Activated T-helper 1 cell treated with anti-CD3 and anti-CD28 coated beads, Interleukin-12 subunit alpha, Interleukin-12 subunit beta, Interleukin-2, Interleukin-4 antibody, amounts not matched to agents 30 ng/mL and 10 ng/mL and 1 ng/mL, durations not matched to agents 14 hours and 24 hours and 36 hours (primary cell): ENCODE data around the gene JAML. TPM values are rescaled to one million over a fixed set of nuclear protein-coding genes. Genes with fewer than 3 reads are reported as not detected.
A peak's percentile ranks its signal among the peaks of the same experiment; 100 is the strongest.
"Not testable (repeated sequence)": the region's sequence is repeated elsewhere in the genome, so short reads cannot be mapped to it uniquely, and the experiment has no call there.

Experiments
- DNase-seq: peaks from one replicate; pipeline ENCODE4 v3.0.0; 2021; ENCODE audit warnings: low spot score
- H3K27ac Mint-ChIP-seq: one replicate; pipeline ENCODE4 v1.8.0; 2021; ENCODE audit warnings: mild to moderate bottlenecking, mixed read lengths
- H3K27me3 Mint-ChIP-seq: one replicate; pipeline ENCODE4 v1.8.0; 2022; ENCODE audit warnings: mild to moderate bottlenecking, moderate library complexity, mixed read lengths; ENCODE audit not compliant: insufficient read depth
- H3K36me3 Mint-ChIP-seq: one replicate; pipeline ENCODE4 v1.8.0; 2021; ENCODE audit warnings: low read depth, mixed read lengths
- H3K4me1 Mint-ChIP-seq: one replicate; pipeline ENCODE4 v1.8.0; 2021; ENCODE audit warnings: low read depth, mixed read lengths
- H3K4me3 Mint-ChIP-seq: one replicate; pipeline ENCODE4 v1.8.0; 2021; ENCODE audit warnings: mild to moderate bottlenecking, moderate library complexity, mixed read lengths
- H3K9me3 Mint-ChIP-seq: one replicate; pipeline ENCODE4 v1.8.0; 2021; ENCODE audit warnings: mixed read lengths
- intact Hi-C: fragments of 100-400 bp; cut with micrococcal nuclease; formaldehyde crosslinking; loops from one replicate; pipeline ENCODE4 v1.15.1; 2024
- total RNA-seq: library from RNA; stranded (reverse); gene quantifications from 2 replicates; pipeline ENCODE4 v1.2.3, GENCODE V29; 2022

The JAML gene
- total RNA-seq, 1 donor from 2014 or later: 264 TPM

DNA sequence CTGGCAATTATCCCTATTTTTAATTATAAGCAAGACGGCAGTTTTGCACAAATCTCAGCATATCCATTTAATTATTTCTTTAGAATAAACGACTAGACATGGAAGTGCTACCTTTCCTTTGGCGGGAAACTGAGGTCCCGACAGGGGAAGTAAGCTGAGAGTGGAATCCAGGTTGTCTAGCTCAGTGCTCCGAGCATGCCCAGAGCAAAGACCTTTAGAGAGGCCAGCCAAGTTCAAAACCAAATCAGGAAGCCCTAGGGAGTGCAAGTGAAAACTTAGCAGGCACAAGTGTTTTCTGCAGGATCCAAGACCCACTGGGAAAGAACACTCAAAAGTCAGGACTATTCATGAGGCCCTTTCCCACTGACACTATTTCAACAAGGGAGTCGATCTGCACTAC, 25.7 kb downstream of the JAML start:
- H3K4me3 Mint-ChIP-seq: peak overlapping the region; percentile 21
- H3K27ac Mint-ChIP-seq: peak overlapping the region; percentile 81
- intact Hi-C loops: no loop called here
- peaks cover 13% of the 10 kb centered on the region for H3K4me1 Mint-ChIP-seq
- DNase-seq: no peak
- H3K9me3 Mint-ChIP-seq: no peaks in the 10 kb centered on the region
- no peaks in the 10 kb centered on the region for H3K27me3 Mint-ChIP-seq
- H3K36me3 Mint-ChIP-seq: peaks cover 38% of the 10 kb centered on the region

DNA sequence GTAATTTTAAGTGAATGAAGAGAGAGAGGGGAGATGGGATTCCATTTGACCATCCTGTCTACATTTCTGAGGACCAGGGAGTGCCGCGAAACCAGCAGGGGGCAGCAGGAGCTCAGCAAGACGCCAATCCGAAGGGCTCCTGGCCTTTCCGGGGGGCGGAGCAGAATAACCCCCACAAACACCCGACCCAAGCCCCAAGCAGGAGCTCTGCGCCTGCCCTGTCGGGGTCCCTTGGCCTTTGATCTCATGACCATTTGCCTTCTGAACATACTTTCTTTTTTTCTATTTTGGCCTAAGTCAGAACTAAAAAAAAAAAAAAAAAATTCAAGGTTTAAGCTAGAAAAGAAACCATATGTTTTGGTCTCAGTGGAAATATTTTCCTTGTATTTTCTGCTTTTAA, 26.4 kb downstream of the JAML start:
- intact Hi-C loops: loop anchor here (1.0 kb wide), 4 partner anchors 53 to 290 kb away; no protein-coding TSS in a partner anchor
- Mint-ChIP-seq H3K36me3 (peaks cover 45% of the 10 kb centered on the region), H3K9me3 (no peaks in the 10 kb centered on the region), H3K27me3 (no peaks in the 10 kb centered on the region), H3K27ac (peak overlapping the region; percentile 81), H3K4me1 (peaks cover 13% of the 10 kb centered on the region), H3K4me3 (peak overlapping the region; percentile 21)
- peak; percentile 67 for DNase-seq

DNA sequence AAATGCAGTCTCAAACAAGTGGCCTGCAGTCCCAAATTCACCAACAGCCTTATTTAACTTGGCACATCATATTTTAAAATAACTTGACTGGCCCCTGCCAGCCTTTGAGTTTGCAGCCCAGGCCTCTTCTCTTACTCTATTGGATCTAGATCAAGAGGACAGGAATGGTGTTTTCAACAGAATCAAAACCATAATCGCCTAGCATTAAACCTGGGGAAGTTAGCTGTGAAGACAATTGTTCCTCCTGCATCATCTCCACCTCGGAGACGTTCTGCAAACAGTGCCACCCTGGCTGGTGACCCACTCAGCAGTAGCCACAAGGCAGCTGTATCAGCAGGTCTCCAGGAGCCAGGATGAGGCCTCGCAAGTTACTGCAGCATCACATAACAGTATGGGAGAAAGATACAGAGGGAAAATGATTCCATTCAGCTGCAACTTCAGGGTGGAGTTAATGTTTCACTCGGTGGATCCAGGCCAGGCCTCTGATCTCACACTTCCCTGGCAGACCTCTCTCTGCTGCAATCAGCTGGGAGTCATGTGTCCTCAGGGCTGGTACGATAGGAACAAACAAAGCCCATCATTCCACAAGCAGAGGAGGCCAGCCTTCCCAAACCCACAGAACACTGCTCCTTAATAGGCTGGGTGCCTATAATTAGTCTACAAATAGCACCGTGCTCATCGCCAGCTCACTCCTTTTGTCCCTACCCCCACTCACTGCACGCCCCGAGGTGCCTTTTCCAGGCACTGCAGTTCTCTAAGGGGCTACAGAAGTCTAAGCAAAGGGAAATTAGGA, 29.8 kb downstream of the JAML start:
- no peak overlapping the region for H3K27ac Mint-ChIP-seq

DNA sequence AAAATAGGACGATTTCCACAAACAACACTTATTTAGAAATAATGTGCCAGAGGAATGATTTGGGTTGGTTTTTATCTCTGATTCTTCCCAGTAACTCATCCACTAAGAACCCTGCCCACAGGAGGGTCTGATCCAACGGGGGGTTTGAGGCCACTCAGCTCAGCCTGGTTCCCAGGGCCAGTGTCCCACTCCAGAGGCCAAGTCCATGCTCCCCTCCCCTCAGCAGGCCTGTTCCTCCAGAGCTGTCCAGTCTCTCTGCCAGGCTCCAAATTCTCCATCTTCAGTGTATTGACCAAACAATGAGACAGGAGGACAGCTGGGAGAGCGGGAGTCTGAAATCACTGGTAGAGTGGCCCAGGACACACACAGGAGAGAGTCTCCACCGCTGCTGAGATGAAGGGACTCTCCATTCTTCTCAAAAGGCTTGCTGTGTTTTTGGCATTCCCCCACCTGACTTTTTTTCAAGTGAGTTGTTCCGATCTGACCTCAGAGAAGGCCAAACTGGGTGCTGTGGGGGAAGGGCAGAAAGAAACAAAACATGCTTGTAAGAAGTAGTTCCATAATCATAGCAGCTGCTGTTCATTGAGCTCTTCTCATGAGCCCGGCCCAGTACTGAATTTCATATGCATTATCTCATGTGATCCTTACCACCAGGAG, 30.8 kb downstream of the JAML start:
- no peak overlapping the region for H3K4me3 Mint-ChIP-seq
- peaks cover 59% of the 10 kb centered on the region for H3K36me3 Mint-ChIP-seq
- H3K4me1 Mint-ChIP-seq: peaks cover 11% of the 10 kb centered on the region
- no peak overlapping the region for H3K27ac Mint-ChIP-seq
- H3K9me3 Mint-ChIP-seq: peaks cover 10% of the 10 kb centered on the region
- intact Hi-C loops: no loop called here
- H3K27me3 Mint-ChIP-seq: peaks cover 8% of the 10 kb centered on the region
- no peak for DNase-seq

More for the DNA sequence above, 29.8 kb downstream of the JAML start:
- no peak for DNase-seq
- Mint-ChIP-seq H3K36me3 (peaks cover 66% of the 10 kb centered on the region), H3K4me1 (peaks cover 13% of the 10 kb centered on the region), H3K27me3 (peaks cover under 1% of the 10 kb centered on the region), H3K9me3 (peaks cover 10% of the 10 kb centered on the region), H3K4me3 (no peak overlapping the region)
- intact Hi-C loops: no loop called here

DNA sequence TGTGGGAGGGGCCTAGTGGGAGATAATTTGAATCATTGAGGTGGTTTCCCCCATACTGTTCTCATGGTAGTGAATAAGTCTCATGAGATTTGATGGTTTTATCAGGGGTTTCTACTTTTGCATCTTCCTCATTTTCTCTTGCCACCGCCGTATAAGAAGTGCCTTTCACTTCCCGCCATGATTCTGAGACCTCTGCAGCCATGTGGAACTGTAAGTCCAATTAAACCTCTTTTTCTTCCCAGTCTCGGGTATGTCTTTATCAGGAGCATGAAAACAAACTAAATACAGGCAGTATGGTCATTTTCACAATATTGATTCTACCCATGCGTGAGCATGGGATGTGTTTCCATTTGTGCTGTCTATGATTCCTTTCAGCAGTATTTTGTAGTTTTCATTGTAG, 32.0 kb downstream of the JAML start:
- H3K4me1 Mint-ChIP-seq, H3K9me3 Mint-ChIP-seq, intact Hi-C loops, DNase-seq, H3K4me3 Mint-ChIP-seq, H3K27ac Mint-ChIP-seq: not testable (repeated sequence)
- peaks cover 48% of the 10 kb centered on the region for H3K36me3 Mint-ChIP-seq
- H3K27me3 Mint-ChIP-seq: peaks cover 12% of the 10 kb centered on the region

DNA sequence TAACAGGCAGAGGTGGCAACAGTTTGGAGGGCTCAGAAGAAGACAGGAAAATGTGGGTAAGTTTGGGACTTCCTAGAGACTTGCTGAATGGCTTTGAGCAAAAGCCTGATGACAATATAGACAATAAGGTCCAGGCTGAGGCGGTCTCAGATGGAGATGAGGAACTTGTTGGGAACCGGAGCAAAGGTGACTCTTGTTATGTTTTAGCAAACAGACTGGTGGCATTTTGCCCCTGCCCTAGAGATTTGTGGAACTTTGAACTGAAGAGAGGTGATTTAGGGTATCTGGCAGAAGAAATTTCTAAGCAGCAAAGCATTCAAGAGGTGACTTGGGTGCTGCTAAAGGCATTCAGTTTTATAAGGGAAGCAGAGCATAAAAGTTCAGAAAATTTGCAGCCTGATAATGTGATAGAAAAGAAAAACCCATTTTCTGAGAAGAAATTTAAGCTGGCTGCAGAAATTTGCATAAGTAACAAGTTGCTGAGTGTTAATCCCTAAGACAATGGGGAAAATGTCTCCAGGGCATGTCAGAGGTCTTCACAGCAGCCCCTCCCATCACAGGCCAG, 33.8 kb downstream of the JAML start:
- intact Hi-C loops, H3K4me1 Mint-ChIP-seq, DNase-seq, H3K4me3 Mint-ChIP-seq, H3K9me3 Mint-ChIP-seq: not testable (repeated sequence)
- Mint-ChIP-seq H3K27ac (peak overlapping the region; percentile 44), H3K27me3 (peaks cover 18% of the 10 kb centered on the region), H3K36me3 (peaks cover 34% of the 10 kb centered on the region)

DNA sequence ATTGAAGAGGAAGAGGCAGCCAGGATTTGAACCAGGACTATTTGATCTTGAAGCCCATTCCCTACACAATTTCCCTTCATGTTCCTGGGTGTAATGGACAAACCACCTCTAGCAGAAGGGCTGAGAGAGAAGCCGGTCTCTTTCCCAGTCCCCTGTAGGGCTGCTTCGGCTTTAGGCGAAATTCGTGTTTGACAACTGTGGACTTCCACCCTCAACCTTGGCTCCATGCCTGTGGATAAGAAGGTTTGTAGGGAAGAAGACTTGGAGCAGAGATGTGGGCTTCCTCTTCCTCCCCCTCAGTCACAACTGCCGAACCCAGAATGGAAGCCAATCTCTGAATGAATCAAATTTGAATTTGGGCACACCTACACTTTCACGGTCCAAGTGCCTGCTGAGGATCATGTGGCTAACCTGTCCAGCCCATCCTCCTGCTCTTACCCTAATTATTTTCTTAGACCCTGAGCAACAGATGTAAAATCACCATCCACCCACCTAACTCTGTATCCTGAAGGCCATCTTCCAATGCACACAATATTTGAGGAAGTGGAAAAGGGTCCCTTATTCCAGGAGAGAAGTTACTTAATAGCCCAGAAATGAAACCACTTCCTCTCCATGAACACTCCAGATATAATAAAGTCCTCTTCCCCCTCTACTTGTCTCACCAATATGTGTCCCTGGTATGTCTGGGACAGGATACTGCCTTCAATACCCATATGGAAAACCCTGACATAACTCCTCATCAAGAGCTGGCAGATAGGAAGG, 38.3 kb downstream of the JAML start:
- intact Hi-C loops: no loop called here
- Mint-ChIP-seq H3K9me3 (peaks cover 4% of the 10 kb centered on the region), H3K27ac (no peak overlapping the region), H3K27me3 (peaks cover 28% of the 10 kb centered on the region), H3K4me1 (peaks cover 5% of the 10 kb centered on the region), H3K36me3 (peaks cover 6% of the 10 kb centered on the region), H3K4me3 (no peak overlapping the region)
- DNase-seq: no peak

DNA sequence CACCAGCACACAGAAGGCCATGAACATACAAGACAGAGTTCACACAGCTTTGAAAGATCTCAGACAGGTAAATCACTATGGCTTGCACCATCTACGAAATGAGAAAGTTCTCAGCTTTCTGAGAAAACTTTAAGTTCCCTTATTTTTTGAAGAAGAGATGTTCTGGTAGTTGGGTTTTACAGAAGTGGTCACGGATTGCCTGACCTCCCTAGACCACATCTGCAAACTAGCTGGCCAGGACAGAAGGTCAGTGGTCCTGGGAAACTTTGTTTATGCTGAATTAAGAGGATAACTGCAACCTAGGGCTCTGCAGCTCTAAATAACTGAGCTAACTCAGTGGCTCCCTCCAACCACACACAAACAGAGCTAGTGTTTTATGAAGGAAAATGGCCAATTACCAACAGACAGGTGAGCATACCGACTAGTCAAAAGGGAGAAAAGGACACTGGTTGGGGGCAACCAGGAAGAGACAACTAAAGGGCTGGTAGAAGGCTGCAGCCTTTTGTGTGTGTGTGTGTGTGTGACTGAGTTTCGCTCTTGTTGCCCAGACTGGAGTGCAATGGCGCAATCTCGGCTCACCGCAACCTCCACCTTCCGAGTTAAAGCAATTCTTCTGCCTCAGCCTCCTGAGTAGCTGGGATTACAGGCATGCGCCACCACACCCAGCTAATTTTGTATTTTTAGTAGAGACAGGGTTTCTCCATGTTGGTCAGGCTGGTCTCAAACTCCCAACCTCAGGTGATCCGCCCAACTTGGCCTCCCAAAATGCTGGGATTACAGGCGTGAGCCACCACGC, 39.8 kb downstream of the JAML start:
- H3K36me3 Mint-ChIP-seq: no peaks in the 10 kb centered on the region
- DNase-seq: no peak
- no peaks in the 10 kb centered on the region for H3K9me3 Mint-ChIP-seq
- no peak overlapping the region for H3K27ac Mint-ChIP-seq
- intact Hi-C loops: no loop called here
- H3K27me3 Mint-ChIP-seq: peaks cover 30% of the 10 kb centered on the region
- H3K4me3 Mint-ChIP-seq: no peak overlapping the region
- peaks cover 5% of the 10 kb centered on the region for H3K4me1 Mint-ChIP-seq

DNA sequence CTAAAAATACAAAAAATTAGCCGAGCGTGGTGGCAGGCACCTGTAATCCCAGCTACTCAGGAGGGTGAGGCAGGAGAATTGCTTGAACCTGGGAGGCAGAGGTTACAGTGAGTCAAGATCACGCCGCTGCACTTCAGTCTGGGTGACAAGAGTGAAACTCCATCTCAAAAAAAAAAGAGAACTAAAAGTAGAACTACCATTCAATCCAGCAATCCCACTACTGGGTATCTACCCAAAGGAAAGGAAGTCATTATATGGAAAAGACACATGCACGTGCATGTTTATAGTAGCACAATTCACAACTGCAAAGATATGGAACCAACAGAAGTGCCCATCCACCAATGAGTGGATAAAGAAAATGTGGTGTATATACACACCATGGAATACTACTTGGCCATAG, 41.1 kb downstream of the JAML start:
- intact Hi-C loops, H3K9me3 Mint-ChIP-seq, DNase-seq, H3K4me1 Mint-ChIP-seq, H3K36me3 Mint-ChIP-seq, H3K4me3 Mint-ChIP-seq, H3K27ac Mint-ChIP-seq: not testable (repeated sequence)
- peaks cover 21% of the 10 kb centered on the region for H3K27me3 Mint-ChIP-seq

DNA sequence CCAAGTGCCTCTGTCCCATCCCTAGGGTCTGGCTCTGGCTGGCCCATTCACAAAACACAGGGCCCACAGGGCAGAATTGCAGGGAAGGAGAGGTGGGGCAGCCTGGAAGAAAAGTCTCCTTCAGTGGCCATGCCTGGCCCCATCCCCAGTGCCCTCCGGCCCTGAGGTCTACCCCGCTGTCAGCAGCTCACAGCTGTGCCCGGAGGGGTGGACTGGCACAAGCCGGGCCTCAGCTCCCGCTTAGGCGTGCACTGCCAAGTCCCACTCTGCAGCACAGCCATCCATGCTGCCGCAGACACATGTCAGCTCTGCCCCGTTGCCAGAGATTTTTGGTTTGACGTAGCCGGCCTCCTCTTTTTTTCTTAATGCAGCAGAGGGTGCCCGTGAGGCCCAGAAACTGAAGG, 44.5 kb downstream of the JAML start:
- Mint-ChIP-seq H3K27ac (no peak overlapping the region), H3K9me3 (no peaks in the 10 kb centered on the region), H3K4me1 (no peaks in the 10 kb centered on the region), H3K4me3 (no peak overlapping the region), H3K27me3 (peaks cover 27% of the 10 kb centered on the region), H3K36me3 (no peaks in the 10 kb centered on the region)
- DNase-seq: no peak
- intact Hi-C loops: no loop called here

DNA sequence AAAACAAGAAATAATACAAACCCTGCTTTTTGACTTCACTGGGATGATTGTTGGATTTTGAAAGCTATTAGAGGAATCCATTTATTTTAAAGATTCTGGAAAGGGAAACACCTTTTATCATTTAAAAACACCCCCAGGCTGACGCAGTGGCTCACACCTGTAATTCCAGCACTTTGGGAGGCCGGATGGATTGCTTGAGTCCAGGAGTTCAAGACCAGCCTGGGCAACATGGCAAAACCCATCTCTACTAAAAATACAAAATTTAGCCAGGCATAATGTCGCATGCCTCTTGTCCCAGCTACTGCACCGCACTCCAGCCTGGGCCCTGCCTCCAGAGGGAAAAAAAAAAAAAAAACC, 48.1 kb downstream of the JAML start:
- no peak overlapping the region for H3K4me3 Mint-ChIP-seq
- DNase-seq: no peak
- H3K4me1 Mint-ChIP-seq: peaks cover 2% of the 10 kb centered on the region
- H3K27me3 Mint-ChIP-seq: peaks cover 29% of the 10 kb centered on the region
- H3K9me3 Mint-ChIP-seq: no peaks in the 10 kb centered on the region
- no peak overlapping the region for H3K27ac Mint-ChIP-seq
- H3K36me3 Mint-ChIP-seq: no peaks in the 10 kb centered on the region
- intact Hi-C loops: no loop called here

DNA sequence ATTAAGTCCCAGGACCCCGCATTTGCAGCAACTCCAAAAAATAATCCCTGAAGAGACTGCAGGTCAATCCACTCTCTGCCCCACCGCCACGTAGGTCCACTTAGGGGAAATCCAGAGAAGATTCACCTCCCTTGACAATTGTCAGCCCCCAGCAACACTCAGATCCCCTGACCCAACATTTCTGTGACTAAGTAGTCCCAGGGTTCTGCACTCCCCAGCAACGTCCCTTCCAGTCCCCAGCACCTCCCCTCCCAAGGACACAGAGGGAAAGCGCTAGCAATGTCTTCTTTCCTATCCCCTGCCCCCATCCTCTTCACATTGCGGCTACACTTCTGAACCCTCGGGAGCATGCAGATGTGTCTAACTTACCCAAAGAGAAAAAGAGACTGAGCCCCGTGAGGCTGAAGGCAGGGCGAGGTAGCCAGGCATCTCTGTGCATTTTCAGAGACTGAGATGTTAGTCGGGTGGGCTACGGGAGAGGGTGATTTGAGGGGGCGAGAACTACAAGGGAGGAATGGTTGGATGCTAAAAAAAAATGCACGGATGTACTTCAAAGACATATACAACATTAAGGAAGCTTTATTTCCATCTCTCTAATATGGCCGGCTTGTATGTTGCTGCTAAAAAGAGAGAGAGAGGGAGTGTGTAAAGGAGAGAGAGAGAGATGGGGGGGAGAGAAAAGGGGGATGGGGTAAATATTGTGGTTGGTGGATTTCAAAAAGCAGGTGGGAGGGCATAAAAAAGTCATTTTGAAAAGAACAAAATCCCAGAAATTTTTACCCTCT, 48.6 kb downstream of the JAML start, which contains the start of gene SCN2B:
Gene SCN2B, minus strand, starts transcription at position 647 of the 785 bp plus-strand sequence. Its CDS starts 208 bp downstream, at position 439.
- H3K4me3 Mint-ChIP-seq: no peak within 1 kb of the TSS
- H3K27ac Mint-ChIP-seq: no peak within 1 kb of the TSS
- intact Hi-C loops: no loop called here
- no peak for DNase-seq
- H3K9me3 Mint-ChIP-seq: no peaks in the 10 kb centered on the region
- no peaks in the 10 kb centered on the region for H3K36me3 Mint-ChIP-seq
- peaks cover 23% of the 10 kb centered on the region for H3K27me3 Mint-ChIP-seq
- H3K4me1 Mint-ChIP-seq: peaks cover 5% of the 10 kb centered on the region
